ENCODE results near the gene TIMM44.

DNA sequence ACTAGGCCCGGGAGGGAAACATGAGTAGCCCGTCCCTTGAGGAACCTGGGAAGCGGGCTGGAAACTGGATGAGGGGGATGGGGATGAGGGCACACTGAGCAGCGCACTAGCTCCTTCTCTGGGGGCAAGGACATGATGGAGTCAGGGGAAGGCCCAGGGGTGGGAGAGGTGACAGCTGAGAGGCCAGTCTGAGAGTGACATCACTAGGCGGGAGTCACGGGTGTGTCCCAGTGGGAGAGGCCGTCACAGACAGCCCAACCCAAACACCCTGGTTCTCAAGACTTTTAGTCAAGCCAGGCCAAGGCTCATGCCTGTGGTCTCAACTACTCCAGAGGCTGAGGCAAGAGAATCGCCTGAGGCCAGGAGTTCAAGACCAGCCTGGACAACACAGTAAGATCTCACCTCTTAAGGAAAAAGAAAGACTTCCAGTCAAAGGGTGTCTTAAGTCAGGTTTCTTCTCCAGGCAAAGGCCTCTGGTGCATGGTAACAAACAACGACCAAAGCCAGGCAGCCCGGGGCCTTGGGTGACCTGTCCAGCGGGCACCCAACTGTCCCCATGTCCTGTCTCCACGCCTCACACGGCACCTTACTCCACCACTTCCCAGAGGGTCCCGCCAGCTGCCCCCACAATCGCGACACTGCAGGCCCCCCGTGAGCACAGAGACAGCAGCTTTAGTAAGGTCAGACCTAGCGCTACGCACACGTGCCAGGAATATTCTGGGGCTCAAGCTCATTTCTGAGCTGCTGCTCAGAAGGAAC is 25.5 kb upstream of the TIMM44 start:
- TF ChIP-seq BACH2 (CRISPR knock-in tag; IDR thresholded peaks at IDR 0.05; ENCODE audit: borderline replicate concordance) (no peak), ZFP30 (CRISPR knock-in tag; IDR thresholded peaks at IDR 0.05) (no peak), OSR1 (CRISPR knock-in tag; IDR thresholded peaks at IDR 0.05) (no peak), ISL1 (CRISPR knock-in tag; IDR thresholded peaks at IDR 0.05) (no peak)
- TF ChIP-seq, protein P1, sequence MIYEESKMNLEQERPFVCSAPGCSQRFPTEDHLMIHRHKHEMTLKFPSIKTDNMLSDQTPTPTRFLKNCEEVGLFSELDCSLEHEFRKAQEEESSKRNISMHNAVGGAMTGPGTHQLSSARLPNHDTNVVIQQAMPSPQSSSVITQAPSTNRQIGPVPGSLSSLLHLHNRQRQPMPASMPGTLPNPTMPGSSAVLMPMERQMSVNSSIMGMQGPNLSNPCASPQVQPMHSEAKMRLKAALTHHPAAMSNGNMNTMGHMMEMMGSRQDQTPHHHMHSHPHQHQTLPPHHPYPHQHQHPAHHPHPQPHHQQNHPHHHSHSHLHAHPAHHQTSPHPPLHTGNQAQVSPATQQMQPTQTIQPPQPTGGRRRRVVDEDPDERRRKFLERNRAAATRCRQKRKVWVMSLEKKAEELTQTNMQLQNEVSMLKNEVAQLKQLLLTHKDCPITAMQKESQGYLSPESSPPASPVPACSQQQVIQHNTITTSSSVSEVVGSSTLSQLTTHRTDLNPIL (CRISPR knock-in tag; IDR thresholded peaks at IDR 0.05; ENCODE audit: low read depth) = no peak
- TF ChIP-seq, protein P2, sequence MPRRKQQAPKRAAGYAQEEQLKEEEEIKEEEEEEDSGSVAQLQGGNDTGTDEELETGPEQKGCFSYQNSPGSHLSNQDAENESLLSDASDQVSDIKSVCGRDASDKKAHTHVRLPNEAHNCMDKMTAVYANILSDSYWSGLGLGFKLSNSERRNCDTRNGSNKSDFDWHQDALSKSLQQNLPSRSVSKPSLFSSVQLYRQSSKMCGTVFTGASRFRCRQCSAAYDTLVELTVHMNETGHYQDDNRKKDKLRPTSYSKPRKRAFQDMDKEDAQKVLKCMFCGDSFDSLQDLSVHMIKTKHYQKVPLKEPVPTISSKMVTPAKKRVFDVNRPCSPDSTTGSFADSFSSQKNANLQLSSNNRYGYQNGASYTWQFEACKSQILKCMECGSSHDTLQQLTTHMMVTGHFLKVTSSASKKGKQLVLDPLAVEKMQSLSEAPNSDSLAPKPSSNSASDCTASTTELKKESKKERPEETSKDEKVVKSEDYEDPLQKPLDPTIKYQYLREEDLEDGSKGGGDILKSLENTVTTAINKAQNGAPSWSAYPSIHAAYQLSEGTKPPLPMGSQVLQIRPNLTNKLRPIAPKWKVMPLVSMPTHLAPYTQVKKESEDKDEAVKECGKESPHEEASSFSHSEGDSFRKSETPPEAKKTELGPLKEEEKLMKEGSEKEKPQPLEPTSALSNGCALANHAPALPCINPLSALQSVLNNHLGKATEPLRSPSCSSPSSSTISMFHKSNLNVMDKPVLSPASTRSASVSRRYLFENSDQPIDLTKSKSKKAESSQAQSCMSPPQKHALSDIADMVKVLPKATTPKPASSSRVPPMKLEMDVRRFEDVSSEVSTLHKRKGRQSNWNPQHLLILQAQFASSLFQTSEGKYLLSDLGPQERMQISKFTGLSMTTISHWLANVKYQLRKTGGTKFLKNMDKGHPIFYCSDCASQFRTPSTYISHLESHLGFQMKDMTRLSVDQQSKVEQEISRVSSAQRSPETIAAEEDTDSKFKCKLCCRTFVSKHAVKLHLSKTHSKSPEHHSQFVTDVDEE (CRISPR knock-in tag; IDR thresholded peaks at IDR 0.05) = no peak
